ENCODE results near the gene EXOC6B. TPM values are rescaled to one million over a fixed set of nuclear protein-coding genes. Genes with fewer than 3 reads are reported as not detected.

Gene EXOC6B
- total RNA-seq, 1 donor from 2014 or later = 45.6 TPM

DNA sequence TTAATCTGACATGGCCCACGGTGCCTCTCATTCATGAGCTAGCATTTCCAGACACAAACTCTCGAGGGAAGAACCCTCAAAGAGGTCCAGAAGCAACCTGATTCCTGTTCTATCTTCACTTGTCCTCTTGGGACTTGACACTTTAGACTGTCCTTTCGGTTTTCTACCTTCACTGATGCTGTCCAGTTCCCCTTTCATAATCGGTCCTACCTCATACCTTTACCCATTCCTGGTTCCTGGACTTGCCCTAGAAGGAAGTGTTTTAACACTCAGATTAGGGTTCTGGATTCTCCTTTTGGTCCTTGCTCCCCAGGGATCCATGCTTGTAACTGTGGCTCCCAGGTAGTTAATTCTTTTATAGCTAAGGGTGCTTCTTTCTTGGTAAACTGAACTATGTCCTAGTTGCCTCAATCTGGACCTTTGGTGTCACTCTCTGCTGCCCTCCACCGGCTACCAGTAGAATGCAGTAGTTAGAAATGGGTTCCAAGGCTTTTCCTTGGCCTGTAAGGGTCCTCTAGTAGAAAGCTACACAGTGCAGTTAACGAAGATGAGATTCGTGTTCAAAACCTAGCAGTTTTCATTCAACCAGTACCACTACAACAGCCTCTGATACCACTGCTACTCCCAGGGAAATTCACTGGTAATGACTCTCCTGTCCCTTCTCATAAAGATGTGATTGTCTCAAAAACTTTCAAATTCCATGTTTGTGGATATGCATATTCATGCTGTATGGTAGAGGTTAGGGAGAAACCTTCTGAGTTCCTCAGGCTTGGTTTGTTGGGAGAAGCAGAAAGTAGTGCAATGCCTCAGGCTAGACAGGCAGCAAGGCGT is 500.0 kb downstream of the EXOC6B start:
- Mint-ChIP-seq H3K36me3 (ENCODE audit: low read depth, unreplicated experiment) (no peaks in the 10 kb centered on the region), H3K4me3 (ENCODE audit: unreplicated experiment) (no peak overlapping the region), H3K27me3 (ENCODE audit: unreplicated experiment) (no peaks in the 10 kb centered on the region), H3K9me3 (ENCODE audit: unreplicated experiment) (no peaks in the 10 kb centered on the region), H3K27ac (ENCODE audit: unreplicated experiment) (no peak overlapping the region), H3K4me1 (ENCODE audit: unreplicated experiment) (no peaks in the 10 kb centered on the region)
- DNase-seq (ENCODE audit: low spot score) = peak; percentile 53
- TF ChIP-seq, protein P1, sequence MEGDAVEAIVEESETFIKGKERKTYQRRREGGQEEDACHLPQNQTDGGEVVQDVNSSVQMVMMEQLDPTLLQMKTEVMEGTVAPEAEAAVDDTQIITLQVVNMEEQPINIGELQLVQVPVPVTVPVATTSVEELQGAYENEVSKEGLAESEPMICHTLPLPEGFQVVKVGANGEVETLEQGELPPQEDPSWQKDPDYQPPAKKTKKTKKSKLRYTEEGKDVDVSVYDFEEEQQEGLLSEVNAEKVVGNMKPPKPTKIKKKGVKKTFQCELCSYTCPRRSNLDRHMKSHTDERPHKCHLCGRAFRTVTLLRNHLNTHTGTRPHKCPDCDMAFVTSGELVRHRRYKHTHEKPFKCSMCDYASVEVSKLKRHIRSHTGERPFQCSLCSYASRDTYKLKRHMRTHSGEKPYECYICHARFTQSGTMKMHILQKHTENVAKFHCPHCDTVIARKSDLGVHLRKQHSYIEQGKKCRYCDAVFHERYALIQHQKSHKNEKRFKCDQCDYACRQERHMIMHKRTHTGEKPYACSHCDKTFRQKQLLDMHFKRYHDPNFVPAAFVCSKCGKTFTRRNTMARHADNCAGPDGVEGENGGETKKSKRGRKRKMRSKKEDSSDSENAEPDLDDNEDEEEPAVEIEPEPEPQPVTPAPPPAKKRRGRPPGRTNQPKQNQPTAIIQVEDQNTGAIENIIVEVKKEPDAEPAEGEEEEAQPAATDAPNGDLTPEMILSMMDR (IDR thresholded peaks at IDR 0.05; ENCODE audit: unreplicated experiment) = peak; percentile 71

DNA sequence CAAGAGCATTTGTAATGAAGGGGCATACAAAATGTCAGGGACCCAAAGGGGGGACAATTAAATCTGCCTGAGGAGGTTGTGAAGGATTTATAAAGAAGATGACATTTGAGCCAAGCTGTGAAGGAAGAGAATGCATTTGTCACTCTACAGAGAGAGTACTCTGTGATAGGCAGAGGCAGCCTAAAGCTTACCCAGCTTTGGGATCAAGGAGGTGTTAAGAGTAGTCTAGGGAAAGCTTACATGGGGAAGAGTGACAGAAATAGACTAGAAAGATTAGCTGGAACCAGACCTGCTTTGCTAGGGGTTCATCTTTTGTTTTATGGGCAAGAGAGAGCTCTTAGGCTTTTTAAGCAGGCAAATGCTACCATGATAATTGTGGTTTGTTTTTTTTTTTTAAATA is 509.1 kb downstream of the EXOC6B start:
- Mint-ChIP-seq H3K27me3 (ENCODE audit: unreplicated experiment) (peaks cover 2% of the 10 kb centered on the region), H3K4me1 (ENCODE audit: unreplicated experiment) (peaks cover 3% of the 10 kb centered on the region), H3K9me3 (ENCODE audit: unreplicated experiment) (no peaks in the 10 kb centered on the region), H3K36me3 (ENCODE audit: low read depth, unreplicated experiment) (no peaks in the 10 kb centered on the region), H3K4me3 (ENCODE audit: unreplicated experiment) (no peak overlapping the region), H3K27ac (ENCODE audit: unreplicated experiment) (no peak overlapping the region)
- TF ChIP-seq, protein P1 (IDR thresholded peaks at IDR 0.05; ENCODE audit: unreplicated experiment) = no peak
- no peak for DNase-seq (ENCODE audit: low spot score)

DNA sequence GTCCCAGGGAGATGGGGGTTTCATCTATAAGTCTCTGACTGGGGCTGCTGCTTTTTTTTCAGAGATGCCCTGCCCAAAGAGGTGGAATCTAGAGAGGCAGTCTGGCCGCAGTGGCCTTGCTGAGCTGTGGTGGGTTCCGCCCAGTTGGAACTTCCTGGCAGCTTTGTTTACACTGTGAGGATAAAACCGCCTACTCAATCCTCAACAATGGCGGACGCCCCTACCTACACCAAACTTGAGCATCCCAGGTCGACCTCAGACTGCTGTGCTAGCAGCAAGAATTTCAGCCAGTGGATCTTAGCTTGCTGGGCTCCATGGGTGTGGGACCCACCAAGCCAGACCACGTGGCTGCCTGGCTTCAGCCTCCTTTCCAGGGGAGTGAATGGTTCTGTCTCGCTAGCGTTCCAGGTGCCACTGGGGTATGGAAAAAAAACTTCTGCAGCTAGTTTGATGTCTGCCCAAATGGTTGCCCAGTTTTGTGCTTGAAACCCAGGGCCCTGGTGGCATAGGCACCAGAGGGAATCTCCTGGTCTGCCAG is 525.6 kb downstream of the EXOC6B start:
- H3K27ac Mint-ChIP-seq (ENCODE audit: unreplicated experiment) = no peak overlapping the region
- TF ChIP-seq, protein P1 (IDR thresholded peaks at IDR 0.05; ENCODE audit: unreplicated experiment) = no peak
- peaks cover 10% of the 10 kb centered on the region for H3K36me3 Mint-ChIP-seq (ENCODE audit: low read depth, unreplicated experiment)
- H3K4me3 Mint-ChIP-seq (ENCODE audit: unreplicated experiment) = no peak overlapping the region
- H3K9me3 Mint-ChIP-seq (ENCODE audit: unreplicated experiment) = no peaks in the 10 kb centered on the region
- no peaks in the 10 kb centered on the region for H3K4me1 Mint-ChIP-seq (ENCODE audit: unreplicated experiment)
- H3K27me3 Mint-ChIP-seq (ENCODE audit: unreplicated experiment) = peaks cover 4% of the 10 kb centered on the region
- no peak for DNase-seq (ENCODE audit: low spot score)

DNA sequence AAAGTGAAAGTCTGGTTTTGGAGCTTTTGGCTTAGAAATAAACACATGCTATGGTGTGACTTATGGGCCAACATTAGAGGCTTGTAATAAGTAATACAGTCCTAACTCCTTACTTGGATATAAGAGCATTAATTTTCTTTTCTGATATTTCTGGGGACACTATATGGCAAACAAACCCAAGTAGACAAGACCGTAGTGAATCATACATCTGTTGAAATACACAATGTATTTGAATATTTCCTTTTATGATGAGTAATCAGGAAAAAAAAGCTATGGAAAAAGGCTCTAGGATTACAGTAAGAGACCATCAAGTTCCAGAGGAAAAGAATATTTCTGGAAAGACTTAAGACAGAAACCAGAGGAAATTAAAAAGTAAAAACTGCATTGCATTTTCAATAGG is 532.2 kb downstream of the EXOC6B start:
- TF ChIP-seq, protein P1 (IDR thresholded peaks at IDR 0.05; ENCODE audit: unreplicated experiment) = no peak
- no peak for DNase-seq (ENCODE audit: low spot score)
- no peaks in the 10 kb centered on the region for H3K27me3 Mint-ChIP-seq (ENCODE audit: unreplicated experiment)
- H3K4me3 Mint-ChIP-seq (ENCODE audit: unreplicated experiment) = no peak overlapping the region
- no peaks in the 10 kb centered on the region for H3K4me1 Mint-ChIP-seq (ENCODE audit: unreplicated experiment)
- H3K9me3 Mint-ChIP-seq (ENCODE audit: unreplicated experiment) = no peaks in the 10 kb centered on the region
- H3K27ac Mint-ChIP-seq (ENCODE audit: unreplicated experiment) = no peak overlapping the region
- no peaks in the 10 kb centered on the region for H3K36me3 Mint-ChIP-seq (ENCODE audit: low read depth, unreplicated experiment)

DNA sequence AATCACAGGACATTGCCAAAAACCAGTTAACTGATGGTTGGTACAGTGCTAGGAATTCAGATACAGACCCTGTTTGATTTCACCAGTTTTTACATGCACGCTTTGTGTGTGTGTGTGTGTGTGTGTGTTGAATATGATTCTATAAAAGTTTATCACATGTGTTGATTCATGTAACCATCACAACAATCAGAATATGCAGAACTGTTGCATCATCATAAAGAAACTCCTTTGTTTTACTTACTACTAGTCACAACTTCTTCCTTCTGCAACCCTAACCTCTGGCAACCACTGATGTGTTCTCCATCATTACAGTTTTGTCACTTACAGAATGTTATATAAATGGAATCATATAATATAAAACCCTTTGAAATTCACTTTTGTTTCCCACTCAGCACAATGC is 533.4 kb downstream of the EXOC6B start:
- TF ChIP-seq, protein P1 (IDR thresholded peaks at IDR 0.05; ENCODE audit: unreplicated experiment) = no peak
- Mint-ChIP-seq H3K4me1 (ENCODE audit: unreplicated experiment) (no peaks in the 10 kb centered on the region), H3K36me3 (ENCODE audit: low read depth, unreplicated experiment) (no peaks in the 10 kb centered on the region), H3K4me3 (ENCODE audit: unreplicated experiment) (no peak overlapping the region), H3K27me3 (ENCODE audit: unreplicated experiment) (no peaks in the 10 kb centered on the region), H3K9me3 (ENCODE audit: unreplicated experiment) (no peaks in the 10 kb centered on the region), H3K27ac (ENCODE audit: unreplicated experiment) (no peak overlapping the region)
- DNase-seq (ENCODE audit: low spot score) = no peak
